Caco-2 (cell line): ENCODE results near the gene CASTOR1. TPM values are rescaled to one million over a fixed set of nuclear protein-coding genes. Genes with fewer than 3 reads are reported as not detected.

Experiments
- BruUV-seq: library from RNA; stranded (reverse); fragments of 400-500 nt; replicated peaks from 2 replicates; lab custom pipeline; 2021; lab: Mats Ljungman, UMichigan
- CTCF ChIA-PET: fragments of 300-600 bp; sonication (Branson Sonifier 250); formaldehyde crosslinking; loops from one replicate; lab custom pipeline; 2022; ENCODE audit warnings: antibody characterized with exemption; lab: Charles Lee
- POLR2A ChIA-PET: fragments of 300-600 bp; sonication (Branson Sonifier 250); formaldehyde crosslinking; loops from one replicate; lab custom pipeline; 2022; ENCODE audit warnings: antibody characterized with exemption; lab: Charles Lee
- DNase-seq, 2 experiments: peaks; one replicate each; pipeline versions ENCODE4 v3.0.0 to v3.0.0-alpha.2; 2020 to 2022
- H3K27me3 ChIP-seq: replicated peaks from 2 replicates; pipeline ENCODE4 v1.6.0; 2011; ENCODE audit warnings: low read length; ENCODE audit not compliant: control insufficient read depth, insufficient read depth
- H3K36me3 ChIP-seq: 2 replicates; pipeline ENCODE4 v1.5.1; 2011; ENCODE audit warnings: low read length; ENCODE audit not compliant: control insufficient read depth, insufficient read depth
- H3K4me1 ChIP-seq: fragments of 250-450 bp; sonication (Bioruptor Pico); 2 replicates; pipeline ENCODE4 v1.5.1; 2020; ENCODE audit warnings: mild to moderate bottlenecking
- H3K4me3 ChIP-seq: 2 replicates; pipeline ENCODE4 v1.5.1; 2011; ENCODE audit warnings: low read depth, mild to moderate bottlenecking, control low read depth, low read length
- H3K9me3 ChIP-seq: fragments of 250-450 bp; sonication (Bioruptor Pico); 2 replicates; pipeline ENCODE4 v1.5.1; 2020; ENCODE audit warnings: mild to moderate bottlenecking, moderate library complexity
- H3K27ac Mint-ChIP-seq: one replicate; pipeline ENCODE4 v1.8.0; 2022; ENCODE audit warnings: mixed read lengths; ENCODE audit not compliant: unreplicated experiment
- H3K27me3 Mint-ChIP-seq: one replicate; pipeline ENCODE4 v1.8.0; 2022; ENCODE audit warnings: mixed read lengths; ENCODE audit not compliant: insufficient read depth, unreplicated experiment
- H3K36me3 Mint-ChIP-seq: one replicate; pipeline ENCODE4 v1.8.0; 2022; ENCODE audit warnings: mild to moderate bottlenecking, mixed read lengths; ENCODE audit not compliant: insufficient read depth, unreplicated experiment
- H3K4me1 Mint-ChIP-seq: one replicate; pipeline ENCODE4 v1.8.0; 2022; ENCODE audit warnings: low read depth, mixed read lengths; ENCODE audit not compliant: unreplicated experiment
- H3K4me3 Mint-ChIP-seq: one replicate; pipeline ENCODE4 v1.8.0; 2022; ENCODE audit warnings: mild to moderate bottlenecking, moderate library complexity, mixed read lengths; ENCODE audit not compliant: unreplicated experiment
- H3K9me3 Mint-ChIP-seq: one replicate; pipeline ENCODE4 v1.8.0; 2022; ENCODE audit warnings: mixed read lengths; ENCODE audit not compliant: unreplicated experiment
- CTCF ChIP-seq, 2 experiments: fragments of 200-600 bp in 1 of 2; IDR thresholded peaks; 1 replicate in 1 of 2; 2 replicates in 1 of 2; pipeline versions ENCODE4 v1.5.1 to v1.8.0; 2011 to 2022; ENCODE audit warnings: antibody characterized with exemption in 1 of 2, control low read depth in 1 of 2, inconsistent platforms in 1 of 2, low read depth in 1 of 2, low read length in 1 of 2, mild to moderate bottlenecking in 1 of 2, moderate library complexity in 1 of 2; ENCODE audit not compliant: insufficient read depth in 1 of 2, severe bottlenecking in 1 of 2, unreplicated experiment in 1 of 2
- intact Hi-C: fragments of 100-400 bp; cut with micrococcal nuclease; formaldehyde crosslinking; loops from one replicate; pipeline ENCODE4 v1.10.0; 2022; ENCODE audit not compliant: unreplicated experiment
- total RNA-seq: library from RNA; stranded (reverse); gene quantifications from 2 replicates; pipeline ENCODE4 v1.2.3, GENCODE V29; 2022

Gene CASTOR1
- total RNA-seq, 1 experiment from 2014 or later: 6.3 TPM

- peaks cover 16% of the 10 kb centered on the region for H3K4me1 Mint-ChIP-seq
- H3K9me3 Mint-ChIP-seq: no peaks in the 10 kb centered on the region
- no peak overlapping the region for H3K4me3 ChIP-seq
- no peaks in the 10 kb centered on the region for H3K9me3 ChIP-seq
- no peak for TF ChIP-seq CTCF (IDR thresholded peaks at IDR 0.05; ENCODE audit: insufficient read depth in 1 of 2, low read depth in 1 of 2, low read length in 1 of 2, severe bottlenecking in 1 of 2, unreplicated experiment in 1 of 2)
- no peaks in the 10 kb centered on the region; the same call in 1 of the 2 replicates for H3K36me3 ChIP-seq
- H3K4me3 Mint-ChIP-seq: no peak overlapping the region
- H3K36me3 Mint-ChIP-seq: no peaks in the 10 kb centered on the region
- CTCF ChIA-PET: interaction anchor here (0.7 kb wide), 1 partner anchor 70 kb away, joined by 4 read pairs; no protein-coding TSS in a partner anchor
- no peaks in the 10 kb centered on the region for H3K27me3 ChIP-seq
- no peaks in the 10 kb centered on the region for H3K27me3 Mint-ChIP-seq
- POLR2A ChIA-PET: no interaction called here
- peaks cover 10% of the 10 kb centered on the region for H3K4me1 ChIP-seq
- intact Hi-C loops: loop anchor here (10.0 kb wide), 1 partner anchor 202 kb away; no protein-coding TSS in a partner anchor
- no peak for DNase-seq
- H3K27ac Mint-ChIP-seq: no peak overlapping the region
- no TSS peak for BruUV-seq
Observed at GRCh38 chr22:30282616-30283046, 6.7 kb downstream of the CASTOR1 start.

- Histone ChIP-seq H3K36me3 (no peaks in the 10 kb centered on the region; the same call in 1 of the 2 replicates), H3K9me3 (no peaks in the 10 kb centered on the region), H3K4me1 (peaks cover 19% of the 10 kb centered on the region), H3K27me3 (no peaks in the 10 kb centered on the region), H3K4me3 (no peak overlapping the region)
- H3K4me3 Mint-ChIP-seq: no peak overlapping the region
- TF ChIP-seq CTCF (IDR thresholded peaks at IDR 0.05; ENCODE audit: insufficient read depth in 1 of 2, low read depth in 1 of 2, low read length in 1 of 2, severe bottlenecking in 1 of 2, unreplicated experiment in 1 of 2): no peak
- no peaks in the 10 kb centered on the region for H3K36me3 Mint-ChIP-seq
- ChIA-PET CTCF (interaction anchor here (0.6 to 1.5 kb wide), 2 partner anchors 20 to 912 kb away, joined by 3 to 4 read pairs; no protein-coding TSS in a partner anchor), POLR2A (no interaction called here)
- H3K27me3 Mint-ChIP-seq: no peaks in the 10 kb centered on the region
- intact Hi-C loops: loop anchor here (10.0 kb wide), 1 partner anchor 204 kb away; no protein-coding TSS in a partner anchor
- no TSS peak for BruUV-seq
- no peak for DNase-seq
- H3K27ac Mint-ChIP-seq: no peak overlapping the region
- H3K4me1 Mint-ChIP-seq: peaks cover 17% of the 10 kb centered on the region
- H3K9me3 Mint-ChIP-seq: no peaks in the 10 kb centered on the region
Observed at GRCh38 chr22:30280505-30280904, 8.8 kb downstream of the CASTOR1 start.

GRCh38 chr22:30279932-30280331 is 9.4 kb downstream of the CASTOR1 start:
- no peak for DNase-seq
- CTCF ChIA-PET: interaction anchor here (1.5 kb wide), 1 partner anchor 19 kb away, joined by 4 read pairs; no protein-coding TSS in a partner anchor
- Histone ChIP-seq H3K4me1 (peaks cover 19% of the 10 kb centered on the region), H3K27me3 (no peaks in the 10 kb centered on the region), H3K4me3 (no peak overlapping the region), H3K9me3 (no peaks in the 10 kb centered on the region), H3K36me3 (no peaks in the 10 kb centered on the region; the same call in 1 of the 2 replicates)
- Mint-ChIP-seq H3K27me3 (no peaks in the 10 kb centered on the region), H3K27ac (no peak overlapping the region), H3K4me3 (no peak overlapping the region), H3K9me3 (no peaks in the 10 kb centered on the region), H3K4me1 (peaks cover 14% of the 10 kb centered on the region), H3K36me3 (no peaks in the 10 kb centered on the region)
- POLR2A ChIA-PET: no interaction called here
- intact Hi-C loops: loop anchor here (10.0 kb wide), 1 partner anchor 205 kb away; no protein-coding TSS in a partner anchor
- BruUV-seq: no TSS peak
- no peak for TF ChIP-seq CTCF (IDR thresholded peaks at IDR 0.05; ENCODE audit: insufficient read depth in 1 of 2, low read depth in 1 of 2, low read length in 1 of 2, severe bottlenecking in 1 of 2, unreplicated experiment in 1 of 2)
